ENCODE results near the gene GALNT2.
A peak's percentile ranks its signal among the peaks of the same experiment; 100 is the strongest.

Gene GALNT2

DNA sequence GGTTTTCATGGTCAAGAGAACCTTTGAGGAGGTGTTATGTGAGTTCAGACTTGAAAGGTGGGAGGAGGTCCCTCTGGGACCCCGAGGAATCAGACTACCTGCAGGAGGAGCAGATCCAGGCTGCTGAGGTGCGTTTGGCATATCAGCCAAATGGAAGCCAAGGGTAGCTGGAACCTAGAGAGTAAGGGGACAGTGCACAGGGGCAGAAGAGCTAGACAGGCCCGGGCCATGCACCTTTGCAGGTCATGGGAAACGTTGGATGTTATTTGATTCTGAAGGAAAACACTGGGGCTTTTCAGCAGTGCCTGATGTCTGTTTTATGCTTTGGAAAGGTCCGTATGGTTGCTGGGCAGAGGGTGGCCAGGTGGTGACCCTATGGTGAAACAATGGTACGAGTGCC, 189.9 kb downstream of the GALNT2 start:
- no peak for DNase-seq (ENCODE audit: low read depth in 2 of 2)

DNA sequence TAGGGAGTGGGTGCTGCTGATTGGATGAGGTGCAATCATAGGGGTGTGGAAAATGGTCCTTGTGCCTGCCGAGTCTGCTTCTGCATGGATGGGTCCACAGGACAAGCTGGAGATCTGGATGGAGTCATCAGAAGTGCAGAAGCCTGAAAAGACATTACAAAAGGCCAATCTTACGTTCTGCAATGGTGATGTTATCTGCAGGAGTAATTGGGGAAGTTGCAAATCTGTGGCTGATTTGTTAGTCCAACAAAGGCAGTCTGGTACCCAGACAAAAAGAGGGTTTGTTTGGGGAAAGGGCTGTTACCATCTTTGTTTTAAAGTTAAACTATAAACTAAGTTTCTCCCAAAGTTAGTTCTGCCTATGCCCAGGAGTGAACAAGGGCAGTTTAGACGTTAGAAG, 192.6 kb downstream of the GALNT2 start:
- DNase-seq (ENCODE audit: low read depth in 2 of 2), result no peak

DNA sequence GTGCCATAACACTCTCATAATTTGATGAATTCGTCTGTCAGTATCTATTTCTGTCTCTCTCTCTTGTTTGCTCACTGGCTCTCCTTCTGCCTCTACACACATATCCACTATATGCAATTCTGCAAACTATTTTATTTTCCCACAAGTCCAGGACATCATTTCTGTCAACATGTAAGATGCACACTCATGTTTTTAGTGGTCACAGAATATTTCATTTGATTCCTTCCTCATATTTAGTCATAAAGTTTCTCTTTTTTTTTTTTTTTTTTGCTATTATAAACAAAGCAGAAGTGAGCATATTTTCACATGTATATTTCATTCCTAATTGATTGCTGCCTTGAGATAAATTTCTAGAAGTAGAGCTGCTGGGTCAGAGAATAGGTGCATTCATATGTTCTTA, 193.8 kb downstream of the GALNT2 start:
- DNase-seq (ENCODE audit: low read depth in 2 of 2), result no peak

- no peak for DNase-seq (ENCODE audit: low read depth in 2 of 2)
Measured at GRCh38 chr1:230261928-230262650, 195.1 kb downstream of the GALNT2 start.

DNA sequence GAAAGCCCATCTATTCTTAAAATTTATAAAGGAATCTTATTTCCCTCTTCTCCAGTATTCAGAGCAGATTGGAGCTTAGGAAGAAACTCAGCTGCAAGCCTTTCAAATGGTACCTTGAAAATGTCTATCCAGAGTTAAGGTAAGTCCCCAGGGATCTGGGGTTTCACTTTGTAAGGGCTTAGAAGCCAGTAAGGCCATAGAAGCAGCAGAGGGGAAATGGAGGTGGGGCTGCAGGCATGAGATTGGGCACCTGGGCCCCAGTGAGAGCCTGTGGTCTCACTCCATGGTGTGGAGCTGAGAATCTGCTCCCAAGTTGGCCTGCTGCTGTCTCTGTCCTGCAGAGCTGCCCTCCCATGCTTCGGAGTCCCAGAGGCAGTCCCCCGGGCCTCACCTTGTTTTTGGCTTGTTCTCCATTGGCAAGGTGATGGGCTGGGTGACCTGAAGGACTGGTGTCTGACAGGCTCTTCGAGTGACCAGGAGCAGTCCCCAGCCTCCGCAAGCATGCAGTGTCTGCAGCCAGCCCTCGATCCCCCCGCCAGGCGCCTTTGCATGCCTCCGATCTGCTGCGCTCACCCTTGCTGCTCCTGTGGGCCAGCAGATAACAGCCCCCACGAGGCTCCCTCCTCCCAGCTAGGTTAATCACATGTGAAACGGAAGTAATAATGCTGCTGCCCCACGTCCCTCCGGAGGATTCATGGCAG, 196.0 kb downstream of the GALNT2 start:
- no peak for DNase-seq (ENCODE audit: low read depth in 2 of 2)

- no peak for DNase-seq (ENCODE audit: low read depth in 2 of 2)
Measured at GRCh38 chr1:230263568-230264195, 196.6 kb downstream of the GALNT2 start.

DNA sequence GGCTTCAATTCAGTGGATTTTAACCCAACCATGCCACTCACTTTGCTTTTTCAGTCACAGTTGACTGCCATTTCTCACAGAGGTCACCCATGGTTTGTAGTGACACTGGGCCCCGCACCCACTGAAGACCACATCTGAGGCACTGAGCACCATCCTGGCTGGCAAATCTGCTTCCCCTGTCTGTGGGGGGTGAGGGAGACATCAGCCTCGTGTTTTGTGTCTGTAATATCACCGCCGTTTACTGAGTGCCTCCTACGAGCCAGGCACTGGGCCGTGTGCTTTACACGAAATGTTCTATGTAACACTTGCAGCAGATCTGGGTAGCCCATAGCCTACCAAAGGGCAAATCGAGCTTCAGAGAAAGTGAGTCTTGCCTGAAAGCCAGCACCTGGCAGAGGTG, 197.3 kb downstream of the GALNT2 start:
- DNase-seq (ENCODE audit: low read depth in 2 of 2), result no peak

GRCh38 chr1:230265200-230266115, 198.4 kb downstream of the GALNT2 start:
- no peak for DNase-seq (ENCODE audit: low read depth in 2 of 2)

GRCh38 chr1:230266456-230266855, 199.4 kb downstream of the GALNT2 start:
- DNase-seq (ENCODE audit: low read depth in 2 of 2), result no peak

DNA sequence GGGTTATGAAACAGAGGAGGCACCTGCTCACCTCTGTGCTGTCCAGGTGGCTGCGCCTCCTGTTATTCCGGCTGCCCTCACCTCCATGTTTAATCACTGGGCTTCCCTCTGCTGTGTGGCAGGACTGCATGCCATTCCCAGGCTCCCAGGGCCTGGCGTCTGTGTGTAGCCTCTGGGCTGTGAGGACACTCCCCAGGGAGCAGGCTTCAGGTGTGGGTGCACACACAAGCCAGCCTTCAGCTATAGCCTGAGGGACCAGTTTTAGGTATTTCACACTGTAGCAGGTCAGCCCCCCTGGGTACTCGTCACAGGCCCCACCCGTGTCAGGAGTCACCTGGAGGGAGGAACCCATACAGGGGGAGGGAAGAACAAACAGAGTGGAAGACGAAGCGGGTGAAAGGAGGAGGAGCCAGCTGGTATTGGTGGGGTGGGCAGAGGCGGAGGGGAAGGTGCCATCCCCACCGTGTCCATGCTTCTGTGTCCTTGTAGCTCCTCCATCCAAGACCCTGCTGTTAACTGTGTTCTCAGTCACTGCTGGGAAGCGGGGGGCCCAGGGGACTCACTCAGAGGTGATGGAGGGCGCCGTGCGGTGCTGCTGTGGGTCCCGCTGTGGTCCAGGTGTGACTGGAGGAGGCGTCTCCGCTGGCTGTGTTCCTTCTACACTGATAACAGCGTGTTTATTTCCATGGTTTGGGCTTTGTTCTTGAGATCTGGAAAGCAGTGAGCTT, 200.5 kb downstream of the GALNT2 start:
- no peak for DNase-seq (ENCODE audit: low read depth in 2 of 2)

GRCh38 chr1:230268371-230269170, 201.5 kb downstream of the GALNT2 start:
- no peak for DNase-seq (ENCODE audit: low read depth in 2 of 2)

- DNase-seq (ENCODE audit: low read depth in 2 of 2), result no peak
Measured at GRCh38 chr1:230270185-230270558, 203.1 kb downstream of the GALNT2 start.

GRCh38 chr1:230270559-230271281, 203.7 kb downstream of the GALNT2 start:
- peak in 1 of 2 donors; percentile 22 for DNase-seq (ENCODE audit: low read depth in 2 of 2)

GRCh38 chr1:230271300-230272035, 204.4 kb downstream of the GALNT2 start:
- DNase-seq (ENCODE audit: low read depth in 2 of 2), result no peak

GRCh38 chr1:230272557-230272956, 205.5 kb downstream of the GALNT2 start:
- DNase-seq (ENCODE audit: low read depth in 2 of 2), result no peak

DNA sequence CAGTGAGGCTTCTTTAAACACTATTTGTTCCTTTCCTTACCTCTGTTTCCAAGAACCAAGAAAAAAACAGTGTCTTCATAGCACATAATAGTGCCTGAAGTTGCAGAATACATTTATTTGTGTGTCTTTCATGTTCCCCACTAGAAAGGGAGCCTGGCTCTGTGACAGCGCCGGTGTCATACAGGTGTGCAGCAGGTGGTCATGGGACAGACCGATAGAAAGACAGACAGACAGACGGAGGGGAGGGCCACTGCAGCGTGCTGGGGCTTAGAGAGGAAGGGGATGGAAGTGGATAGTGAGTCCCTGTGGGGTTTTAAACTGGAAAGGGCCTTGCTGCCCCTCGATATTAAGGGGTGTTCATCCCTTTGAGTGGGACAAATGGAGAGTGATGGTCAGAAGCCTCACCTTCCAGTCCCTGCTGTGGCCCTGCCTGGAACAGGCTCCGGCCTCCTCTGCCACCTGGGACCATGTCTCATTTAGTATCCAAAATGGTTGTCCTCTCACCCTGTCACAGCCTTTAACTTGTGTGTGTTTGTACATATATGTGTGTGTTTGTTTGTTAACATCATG, 206.2 kb downstream of the GALNT2 start:
- DNase-seq (ENCODE audit: low read depth in 2 of 2), result no peak

DNA sequence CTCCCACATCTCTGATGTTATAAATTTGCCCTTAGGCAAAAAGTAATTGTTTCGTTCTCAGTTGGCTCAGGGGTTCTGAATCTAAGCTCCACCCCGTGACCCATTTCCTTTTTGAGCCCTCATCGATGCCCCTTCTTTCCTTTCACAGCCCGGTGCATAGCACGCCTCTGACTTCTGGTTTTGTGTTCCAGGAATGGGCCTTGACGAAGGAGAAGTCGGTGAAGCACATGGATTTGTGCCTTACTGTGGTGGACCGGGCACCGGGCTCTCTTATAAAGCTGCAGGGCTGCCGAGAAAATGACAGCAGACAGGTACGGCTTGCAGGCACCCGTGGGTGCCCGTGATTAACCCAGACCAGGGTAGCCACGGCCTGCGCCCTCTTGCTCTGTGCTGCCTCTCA, 207.2 kb downstream of the GALNT2 start:
- no peak for DNase-seq (ENCODE audit: low read depth in 2 of 2)

DNA sequence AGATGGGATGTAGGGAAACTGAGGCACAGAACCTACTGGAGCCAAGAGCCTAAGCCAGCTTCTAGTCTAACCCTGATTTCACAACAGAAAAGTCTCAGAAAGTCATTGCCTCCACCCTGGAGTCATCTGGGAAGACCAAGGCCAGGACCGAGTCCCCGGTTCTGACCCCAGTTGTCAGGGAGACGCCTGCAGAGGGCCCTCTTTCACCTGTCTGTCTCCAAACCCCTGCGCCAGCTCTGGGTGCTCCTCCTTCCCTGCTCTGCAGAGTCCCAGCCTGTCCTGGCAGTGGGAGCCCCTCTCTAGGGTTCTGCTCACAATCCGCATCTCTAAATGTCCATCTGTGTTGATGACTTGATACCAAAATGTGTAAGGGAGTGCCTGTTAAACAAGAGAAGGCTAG, 209.4 kb downstream of the GALNT2 start:
- DNase-seq (ENCODE audit: low read depth in 2 of 2), result no peak
